GM10266 (cell line): ENCODE measurements around the gene BRWD1.
"Not testable (repeated sequence)": the region's sequence is repeated elsewhere in the genome, so short reads cannot be mapped to it uniquely, and the experiment has no call there.

Experiments
- DNase-seq: peaks from one replicate; pipeline ENCODE4 v3.0.0; 2012; ENCODE audit errors: extremely low spot score
- TF ChIP-seq, protein P1 (sequence below): IDR thresholded peaks from 2 replicates; pipeline ENCODE4 v1.5.1; 2012; ENCODE audit warnings: mild to moderate bottlenecking, low read depth; ENCODE audit not compliant: control insufficient read depth, insufficient read depth; ENCODE audit errors: missing control alignments

Gene BRWD1

DNA sequence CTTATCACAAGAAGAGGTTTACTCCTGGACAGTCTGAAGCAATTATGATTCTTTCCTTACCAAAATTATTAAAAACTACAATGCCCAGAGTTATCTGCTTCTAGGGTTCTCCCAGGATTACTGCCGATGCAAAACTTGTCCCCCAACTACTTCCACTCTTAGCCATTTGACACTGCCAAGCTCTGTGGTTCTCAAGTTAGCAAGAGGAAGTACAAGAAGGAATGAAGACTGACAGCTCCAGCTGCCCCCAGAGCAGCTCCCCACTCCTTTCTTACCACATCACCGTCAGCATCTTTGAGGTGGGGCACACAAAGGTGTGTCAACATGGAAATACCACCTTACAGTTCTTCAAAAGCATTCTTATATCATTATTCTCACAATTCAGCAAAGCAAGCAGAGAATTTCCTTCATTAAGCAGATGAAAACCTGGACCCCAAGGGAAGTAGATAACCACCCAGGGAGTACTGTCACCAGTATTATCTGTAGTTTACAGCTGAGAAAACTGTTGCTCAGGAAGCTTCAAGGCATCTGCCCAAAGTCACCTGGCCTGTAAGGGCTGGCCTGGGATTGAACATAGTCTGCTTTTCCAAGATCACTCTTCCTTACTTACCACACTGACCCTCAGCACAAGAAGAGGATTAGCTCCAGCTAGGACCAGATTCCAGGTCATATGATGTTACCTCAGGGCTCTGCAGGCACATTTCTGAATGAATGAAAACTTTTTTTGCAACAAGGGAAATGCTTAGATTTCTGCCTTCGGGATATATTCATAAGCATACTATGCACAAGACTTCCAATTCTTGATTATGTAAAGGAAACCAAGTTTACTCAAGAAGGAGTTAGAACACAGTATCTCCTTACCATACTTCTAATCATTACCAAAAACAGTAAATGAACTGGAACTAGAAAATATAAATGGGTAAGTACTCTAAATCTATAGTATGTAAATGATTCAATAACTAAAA lies 139.4 kb downstream of the BRWD1 start:
- no peak for DNase-seq
- TF ChIP-seq, protein P1, sequence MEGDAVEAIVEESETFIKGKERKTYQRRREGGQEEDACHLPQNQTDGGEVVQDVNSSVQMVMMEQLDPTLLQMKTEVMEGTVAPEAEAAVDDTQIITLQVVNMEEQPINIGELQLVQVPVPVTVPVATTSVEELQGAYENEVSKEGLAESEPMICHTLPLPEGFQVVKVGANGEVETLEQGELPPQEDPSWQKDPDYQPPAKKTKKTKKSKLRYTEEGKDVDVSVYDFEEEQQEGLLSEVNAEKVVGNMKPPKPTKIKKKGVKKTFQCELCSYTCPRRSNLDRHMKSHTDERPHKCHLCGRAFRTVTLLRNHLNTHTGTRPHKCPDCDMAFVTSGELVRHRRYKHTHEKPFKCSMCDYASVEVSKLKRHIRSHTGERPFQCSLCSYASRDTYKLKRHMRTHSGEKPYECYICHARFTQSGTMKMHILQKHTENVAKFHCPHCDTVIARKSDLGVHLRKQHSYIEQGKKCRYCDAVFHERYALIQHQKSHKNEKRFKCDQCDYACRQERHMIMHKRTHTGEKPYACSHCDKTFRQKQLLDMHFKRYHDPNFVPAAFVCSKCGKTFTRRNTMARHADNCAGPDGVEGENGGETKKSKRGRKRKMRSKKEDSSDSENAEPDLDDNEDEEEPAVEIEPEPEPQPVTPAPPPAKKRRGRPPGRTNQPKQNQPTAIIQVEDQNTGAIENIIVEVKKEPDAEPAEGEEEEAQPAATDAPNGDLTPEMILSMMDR = no peak

DNA sequence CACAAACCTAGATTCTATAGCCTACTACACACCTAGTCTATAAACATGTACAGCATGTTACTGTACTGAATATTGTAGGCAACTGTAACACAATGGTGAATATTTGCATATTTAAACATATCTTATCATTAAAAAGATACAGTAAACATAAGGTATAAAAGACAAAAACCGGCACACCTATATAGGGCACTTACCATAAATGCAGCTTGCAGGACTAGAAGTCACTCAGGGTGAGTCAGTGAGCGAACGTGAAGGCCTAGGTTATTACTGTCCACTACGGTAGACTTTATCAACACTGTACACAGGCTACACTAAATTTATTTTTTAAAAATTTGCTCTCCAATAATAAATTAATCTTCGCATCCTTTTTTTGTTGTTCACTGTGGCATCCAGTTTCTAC lies 143.5 kb downstream of the BRWD1 start:
- no peak for DNase-seq
- TF ChIP-seq, protein P1 = no peak

DNA sequence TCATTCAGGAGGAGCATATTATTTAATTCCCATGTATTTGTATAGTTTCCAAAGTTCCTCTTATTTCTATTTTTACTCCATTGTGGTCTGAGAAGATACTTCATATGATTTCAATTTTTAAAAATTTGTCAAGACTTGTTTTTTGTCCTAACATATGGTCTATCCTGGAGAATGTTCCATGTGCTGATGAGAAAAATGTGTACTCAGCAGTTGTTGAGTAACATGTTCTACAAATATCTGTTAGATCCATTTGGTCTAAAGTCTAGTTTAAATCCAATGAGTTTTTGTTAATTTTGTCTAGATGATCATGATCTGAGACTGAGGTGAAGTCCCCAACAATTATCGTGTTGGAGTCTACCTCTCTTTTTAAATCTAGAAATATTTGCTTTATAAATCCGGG lies 144.6 kb downstream of the BRWD1 start:
- no peak for DNase-seq
- TF ChIP-seq, protein P1 = no peak

DNA sequence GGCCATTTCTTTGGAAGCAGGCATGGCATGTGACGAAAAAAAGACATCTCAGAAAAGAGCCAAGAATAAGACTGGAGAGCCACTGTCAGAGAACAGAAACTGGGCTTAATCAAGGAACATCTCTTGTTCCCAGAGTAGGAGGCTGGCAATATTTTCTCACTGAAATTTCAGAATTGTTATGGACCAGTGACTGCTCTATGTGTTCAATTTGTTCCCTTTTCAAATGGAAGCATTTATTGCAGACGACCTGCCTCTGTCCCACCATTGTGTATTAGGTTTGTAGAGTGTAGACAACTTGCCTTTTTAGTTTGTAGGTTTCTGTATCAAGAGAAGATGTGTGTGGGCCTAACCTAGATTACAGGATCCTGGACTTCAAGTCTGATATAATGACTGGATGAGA lies 148.9 kb downstream of the BRWD1 start:
- DNase-seq = no peak
- TF ChIP-seq, protein P1 = no peak

DNA sequence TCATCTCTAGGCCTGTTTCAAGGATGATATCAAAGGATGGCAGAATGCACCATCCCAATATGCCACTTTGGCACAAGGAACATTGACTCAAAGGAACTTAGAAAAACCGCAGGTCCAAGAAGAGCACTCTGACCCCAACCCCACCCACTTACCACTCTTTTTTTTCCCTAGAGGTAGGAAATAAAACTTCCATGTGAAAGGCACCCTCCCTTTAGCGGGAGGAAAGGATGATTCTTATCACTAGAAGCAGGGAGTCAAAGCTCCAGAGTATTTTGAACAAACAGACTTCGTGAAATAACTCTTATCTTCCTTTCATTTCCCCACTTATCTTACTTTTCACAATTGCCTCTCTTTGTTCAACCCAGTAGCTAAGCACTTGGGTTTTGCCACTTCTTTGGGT lies 152.4 kb downstream of the BRWD1 start:
- DNase-seq = no peak
- TF ChIP-seq, protein P1 = no peak

DNA sequence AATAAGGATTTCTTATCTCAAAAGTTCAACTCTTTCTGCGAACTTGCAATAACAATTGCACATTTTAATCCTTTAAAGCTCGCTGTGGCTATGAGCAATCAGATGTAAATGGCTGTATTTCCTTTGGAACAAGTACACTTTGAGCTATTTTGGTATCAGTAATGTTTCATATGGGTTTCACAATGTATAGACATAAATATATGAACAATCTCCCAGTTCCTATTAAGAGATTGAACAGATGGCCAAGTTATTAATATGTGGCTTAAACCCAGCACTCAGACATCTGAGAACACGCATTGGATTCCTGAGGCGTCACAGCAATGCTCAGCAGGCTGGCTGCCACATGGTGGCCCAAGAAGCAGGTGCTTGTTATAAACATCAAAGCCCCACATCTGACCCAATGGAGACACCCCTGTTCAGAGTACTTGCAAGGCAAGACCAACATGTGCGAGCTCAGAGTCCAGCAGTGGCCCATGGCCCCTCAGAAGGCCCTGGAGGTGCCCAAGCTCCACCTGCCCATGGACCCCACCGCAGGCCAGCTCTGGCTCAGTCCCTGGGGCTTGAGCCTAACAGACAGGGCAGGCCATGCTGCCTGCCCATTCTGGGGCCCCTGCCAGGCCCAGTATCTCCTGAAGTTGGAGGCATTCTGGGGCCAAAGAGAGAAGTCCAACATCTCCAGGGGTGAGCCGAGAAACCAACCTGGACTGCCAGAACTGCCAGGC lies 153.9 kb downstream of the BRWD1 start:
- TF ChIP-seq, protein P1 = no peak
- no peak for DNase-seq

DNA sequence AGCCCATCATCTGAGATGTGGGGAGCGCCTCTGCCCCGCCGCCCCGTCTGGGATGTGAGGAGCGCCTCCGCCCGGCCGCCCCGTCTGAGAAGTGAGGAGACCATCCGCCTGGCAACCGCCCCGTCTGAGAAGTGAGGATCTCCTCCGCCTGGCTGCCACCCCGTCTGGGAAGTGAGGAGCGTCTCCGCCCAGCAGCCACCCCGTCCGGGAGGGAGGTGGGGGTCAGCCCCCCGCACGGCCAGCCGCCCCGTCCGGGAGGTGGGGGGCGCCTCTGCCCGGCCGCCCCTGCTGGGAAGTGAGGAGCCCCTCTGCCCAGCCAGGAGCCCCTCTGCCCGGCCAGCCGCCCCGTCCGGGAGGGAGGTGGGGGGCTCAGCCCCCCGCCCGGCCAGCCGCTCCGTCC lies 156.2 kb downstream of the BRWD1 start:
- DNase-seq = not testable (repeated sequence)
